LoVo (cell line): ENCODE data around the gene WDFY4.

Experiments used
- DNase-seq: peaks from one replicate; pipeline ENCODE4 v3.0.0-alpha.2; 2016; ENCODE audit warnings: low spot score

Gene WDFY4

DNA sequence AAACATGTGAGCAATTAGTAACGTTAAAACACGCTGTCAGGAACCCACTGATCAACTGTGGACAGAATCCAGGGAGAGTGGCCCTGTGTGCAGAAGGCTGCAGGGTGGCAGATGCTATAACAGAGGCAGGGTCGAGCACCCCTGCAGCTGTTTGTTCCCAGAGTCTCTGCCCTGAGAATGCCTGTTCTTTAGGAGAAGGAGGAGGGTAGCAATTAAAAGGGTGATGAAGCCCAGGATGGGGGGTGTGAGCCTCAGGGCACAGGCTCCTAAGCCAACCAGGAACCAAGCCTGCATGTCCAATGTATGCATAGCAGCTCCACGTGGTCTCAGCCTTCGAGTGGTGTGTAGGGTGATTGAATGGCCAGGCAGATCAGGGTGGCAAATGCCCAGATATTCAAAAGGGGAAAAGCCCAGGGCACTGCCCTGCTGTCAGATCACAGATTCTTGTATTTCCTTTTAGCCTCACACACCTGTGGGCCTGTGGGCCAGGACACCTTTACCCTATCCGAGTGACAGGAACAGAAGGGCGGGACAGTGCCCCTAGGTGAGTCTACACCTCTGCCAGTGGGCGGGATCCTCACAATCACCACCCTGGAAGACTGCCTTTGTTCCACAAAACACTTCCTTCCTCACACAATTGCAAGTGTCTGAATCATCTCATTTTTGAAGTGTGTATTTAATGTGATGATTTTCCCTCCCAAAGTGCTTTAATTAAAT is 7.3 kb downstream of the WDFY4 start:
- DNase-seq = no peak

DNA sequence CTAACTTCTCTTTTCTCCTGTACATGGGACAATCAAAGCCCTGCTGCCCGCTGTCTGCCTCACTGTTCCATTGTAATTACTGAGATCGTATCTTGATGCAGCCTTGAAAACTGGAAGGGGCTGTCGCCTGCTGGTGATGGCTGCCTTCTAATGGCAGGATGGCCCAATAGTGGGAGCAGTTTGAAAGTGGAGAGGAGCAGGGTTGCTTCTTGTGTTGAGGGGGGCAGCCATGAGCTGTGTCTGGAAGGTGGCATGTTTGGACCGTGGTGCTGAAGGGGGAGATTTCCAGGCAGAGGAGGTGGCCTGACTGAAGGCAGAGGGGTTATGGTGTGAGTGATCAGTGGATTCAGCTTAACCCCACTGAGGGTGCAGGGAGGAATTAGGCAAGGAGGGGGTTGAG is 8.1 kb downstream of the WDFY4 start:
- DNase-seq = no peak

DNA sequence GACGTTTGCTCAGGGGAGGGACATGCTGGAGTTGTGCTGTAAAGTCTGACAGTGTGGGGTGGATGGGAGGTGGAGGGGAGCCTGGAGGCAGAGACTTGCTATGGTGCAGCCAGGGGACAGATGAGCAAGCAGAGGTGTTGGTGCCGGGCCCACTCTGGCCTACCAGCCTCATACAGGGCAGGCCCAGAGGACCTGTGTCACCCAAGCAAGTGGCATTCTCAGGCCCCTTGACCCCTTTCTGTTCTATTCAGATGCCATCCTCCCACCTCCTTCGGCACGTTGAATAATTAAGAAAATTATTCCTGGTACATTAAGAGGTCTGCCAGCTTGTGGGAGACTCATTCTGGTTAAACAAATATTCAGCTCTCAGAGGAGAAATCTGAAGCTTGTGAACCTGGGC is 8.5 kb downstream of the WDFY4 start:
- DNase-seq = no peak

DNA sequence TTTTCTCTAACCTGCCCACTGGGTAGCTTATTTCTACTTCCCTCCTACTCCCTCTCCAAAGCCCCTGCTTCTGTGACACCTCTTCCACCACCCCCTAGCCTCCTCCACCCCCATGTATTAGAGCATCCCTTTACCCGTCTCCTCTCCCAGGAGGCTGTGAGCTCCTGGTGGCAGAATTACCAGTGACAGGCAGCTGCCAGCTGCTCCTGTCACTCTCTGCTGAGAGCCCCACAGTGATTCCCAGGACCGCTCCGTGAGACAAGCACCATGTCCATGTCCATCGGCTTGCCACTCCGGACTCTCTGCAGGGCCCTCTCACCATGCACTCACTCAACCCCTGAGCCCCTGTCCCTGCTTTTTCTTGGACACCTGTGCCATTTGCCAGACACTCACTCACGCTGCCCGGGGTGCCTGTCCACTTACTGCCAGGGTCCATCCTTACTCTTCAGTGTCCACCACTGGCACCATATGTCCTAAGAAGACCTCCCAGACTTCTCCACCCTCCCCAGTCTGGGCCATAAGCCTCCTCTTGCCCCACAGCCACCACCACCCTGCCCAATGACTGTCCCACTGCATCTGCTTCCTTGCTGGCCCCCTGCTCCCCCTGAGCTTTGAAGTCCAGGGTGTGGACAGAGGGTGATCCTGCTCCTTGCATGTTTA is 9.8 kb downstream of the WDFY4 start:
- DNase-seq = no peak

DNA sequence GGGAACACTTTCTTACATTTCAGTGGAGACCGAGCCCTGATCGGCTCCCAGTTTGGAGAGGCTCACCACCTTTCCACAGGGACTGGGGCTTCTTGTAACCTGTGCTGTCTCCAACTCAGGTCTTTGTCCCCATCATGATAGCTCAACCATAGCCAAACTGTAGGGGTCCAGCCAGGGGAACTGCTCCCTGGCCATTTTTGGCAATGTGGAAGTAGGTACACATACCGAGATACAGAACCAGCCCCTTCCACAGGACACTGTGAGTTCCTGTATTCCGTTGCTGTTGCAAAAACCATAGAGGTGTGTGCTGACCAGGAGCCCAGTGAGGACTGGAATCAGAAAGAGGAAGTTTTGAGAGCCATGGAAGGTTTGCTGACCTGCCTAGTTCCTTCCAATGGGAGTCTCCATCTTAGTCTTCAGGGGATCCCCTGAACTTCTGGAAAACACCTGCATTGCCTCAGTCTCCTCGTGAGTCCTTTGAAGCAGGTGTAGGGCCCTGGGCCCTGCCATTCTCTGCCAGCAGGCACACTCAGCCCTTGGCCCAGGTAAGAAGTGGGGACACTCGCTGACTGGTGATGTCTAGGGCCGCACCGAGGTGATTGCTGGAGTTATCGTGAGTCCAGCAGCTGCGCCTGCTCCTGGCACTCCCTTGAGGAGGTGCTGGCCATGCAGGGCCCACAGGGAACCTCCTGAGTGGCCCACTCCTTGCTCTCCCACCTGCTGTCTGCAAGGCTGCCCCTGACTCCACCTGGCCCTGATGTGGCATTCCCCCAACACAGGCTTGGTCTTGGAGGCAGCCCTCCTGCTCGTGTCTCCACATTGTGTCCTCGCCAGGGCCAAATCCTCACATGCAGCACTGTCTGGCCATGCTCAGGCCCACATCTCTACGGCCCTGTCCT is 11.2 kb downstream of the WDFY4 start:
- DNase-seq = no peak

DNA sequence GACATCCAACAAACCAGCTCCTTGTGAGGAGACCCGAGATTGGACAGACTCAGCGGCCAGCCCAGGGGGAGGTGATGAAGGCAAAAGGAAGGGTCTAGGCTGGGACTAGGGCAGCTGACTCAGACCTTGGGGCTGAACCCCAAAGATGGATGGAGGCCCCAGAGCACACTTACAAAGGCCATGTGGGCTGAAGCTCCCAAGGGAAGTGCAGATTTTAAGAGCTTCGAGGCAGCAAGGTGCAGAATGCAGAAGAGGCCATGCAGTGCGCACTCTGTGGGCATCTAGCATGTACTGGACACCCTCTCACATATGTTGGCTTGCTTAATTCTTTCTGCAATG is 11.8 kb downstream of the WDFY4 start:
- no peak for DNase-seq

DNA sequence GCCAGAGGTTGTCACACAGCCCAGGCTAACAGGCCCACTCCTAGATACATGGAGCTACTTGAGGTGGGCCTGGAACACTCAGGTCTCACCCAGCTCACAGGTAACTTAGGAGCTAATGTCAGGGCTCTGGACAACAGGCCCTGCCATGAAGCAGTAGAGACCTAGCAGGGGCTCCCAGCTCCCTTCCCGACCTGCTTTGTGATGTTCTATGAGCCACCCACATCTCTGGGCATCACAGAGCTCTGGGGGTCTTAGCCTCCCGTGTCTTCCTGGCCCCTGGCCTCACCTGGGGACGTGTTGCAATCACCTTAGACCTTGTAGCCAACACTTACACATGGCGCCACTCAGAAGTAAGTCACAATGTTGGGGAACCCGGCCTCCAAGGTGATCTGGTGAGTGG is 12.4 kb downstream of the WDFY4 start:
- DNase-seq = no peak

DNA sequence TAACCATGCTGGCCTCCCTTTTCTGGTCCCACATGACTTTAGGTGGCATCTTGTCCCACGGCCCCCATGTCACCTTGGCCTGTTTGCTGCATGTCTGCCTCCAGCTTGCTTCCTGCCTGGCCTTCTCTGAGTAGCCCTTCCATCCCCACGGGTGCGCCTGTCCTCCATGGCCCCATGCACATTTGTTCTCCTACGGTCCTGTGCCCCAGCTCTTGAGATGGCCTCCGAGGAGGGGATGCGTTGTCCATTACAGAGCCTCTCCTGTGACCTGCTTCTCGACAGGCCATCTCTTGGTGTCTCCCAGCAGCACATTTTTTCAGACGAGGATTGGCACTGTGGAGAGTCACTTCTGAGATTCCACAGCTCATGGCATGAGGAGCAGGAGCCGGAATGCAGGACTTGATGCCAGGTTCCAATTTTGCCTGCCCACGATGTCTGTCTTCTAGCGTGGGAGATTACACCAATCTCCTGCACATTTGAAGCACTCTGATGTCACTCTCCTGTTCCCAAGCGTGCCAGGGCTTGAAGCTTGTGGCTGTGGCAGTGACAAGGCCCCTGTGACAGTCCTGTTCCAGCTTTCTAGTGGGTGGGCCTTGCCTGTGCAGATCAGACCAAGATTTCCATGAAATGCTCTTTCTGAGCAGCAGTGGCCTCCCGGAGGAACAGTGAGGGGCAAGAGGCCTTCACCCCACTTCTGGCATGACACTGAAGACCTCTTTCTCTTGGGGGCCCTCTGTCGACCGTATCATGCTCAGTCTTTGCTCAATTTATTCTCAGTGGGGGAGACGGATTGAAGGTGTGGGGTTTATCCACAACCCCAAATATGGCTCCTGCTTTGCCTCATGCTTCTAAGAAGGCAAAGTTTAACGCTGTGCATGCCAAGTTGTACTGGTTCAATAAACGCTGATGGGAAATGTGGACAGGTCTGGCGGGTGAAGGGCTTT is 13.4 kb downstream of the WDFY4 start:
- no peak for DNase-seq

DNA sequence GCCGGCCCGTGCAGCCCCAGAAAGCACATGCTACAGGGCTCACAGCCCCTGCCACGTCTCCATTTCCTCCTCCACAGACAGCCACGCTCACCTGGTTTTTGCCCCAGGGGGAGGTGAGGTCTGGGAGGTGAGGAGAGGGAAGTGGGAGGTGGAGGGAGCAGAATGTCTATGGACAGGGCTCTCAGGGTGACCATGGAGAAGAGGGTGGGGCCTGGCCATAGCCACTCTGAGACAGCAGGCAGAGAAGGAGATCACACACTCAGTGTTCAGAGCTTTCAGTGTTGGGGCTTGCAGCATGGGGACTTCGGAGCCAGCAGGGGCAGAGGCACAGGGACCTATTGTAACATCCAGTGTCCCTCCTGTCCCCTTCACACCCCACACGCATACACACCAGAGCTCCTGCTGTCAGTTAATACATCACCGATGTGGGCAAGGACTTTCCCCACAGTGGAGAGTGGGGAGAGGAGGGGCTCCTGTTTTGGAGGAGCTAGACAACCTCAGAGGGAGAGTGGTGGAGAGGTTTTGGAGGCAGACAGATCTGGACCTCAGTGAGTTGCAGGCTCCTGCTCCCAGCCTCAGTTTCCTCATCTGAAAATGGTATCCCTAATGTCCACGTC is 14.4 kb downstream of the WDFY4 start:
- DNase-seq = no peak

DNA sequence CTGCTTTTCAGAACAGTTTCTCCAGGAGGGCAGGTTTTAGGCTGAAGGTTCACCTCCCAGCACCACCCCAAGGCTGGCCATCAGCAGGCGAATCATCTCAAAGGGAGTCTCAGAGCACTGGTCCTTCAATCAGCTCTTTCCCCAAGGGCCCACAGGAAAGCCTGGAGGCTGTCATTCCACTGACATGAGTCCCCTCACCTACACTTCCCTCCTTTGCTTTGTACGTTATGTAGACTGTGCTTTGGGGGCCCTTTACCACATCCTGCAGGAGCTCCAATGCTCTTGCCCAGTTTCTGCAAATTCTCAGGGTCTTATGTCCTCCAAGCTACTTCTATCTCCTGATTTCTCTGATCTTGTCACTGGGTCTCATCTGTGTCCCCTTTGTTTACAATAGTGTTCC is 15.4 kb downstream of the WDFY4 start:
- DNase-seq = no peak

DNA sequence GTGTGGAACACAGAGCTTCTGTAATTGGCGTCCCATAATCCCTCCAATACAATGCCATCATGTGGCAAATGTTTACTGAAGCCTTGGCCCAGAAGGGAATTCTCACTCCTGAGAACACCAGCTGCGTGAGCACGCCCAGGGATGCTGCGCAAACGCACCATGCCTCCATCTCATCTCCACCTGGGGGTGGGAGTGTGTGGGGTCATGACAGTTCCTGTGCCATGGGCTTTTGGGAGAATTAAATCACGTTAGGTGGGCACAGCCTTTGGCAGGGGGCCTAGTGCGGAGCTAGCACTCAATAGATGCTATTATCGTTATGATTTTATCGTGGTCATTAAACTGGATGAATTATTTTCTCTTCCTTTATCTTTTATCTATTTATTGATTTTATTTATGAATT is 15.8 kb downstream of the WDFY4 start:
- no peak for DNase-seq

DNA sequence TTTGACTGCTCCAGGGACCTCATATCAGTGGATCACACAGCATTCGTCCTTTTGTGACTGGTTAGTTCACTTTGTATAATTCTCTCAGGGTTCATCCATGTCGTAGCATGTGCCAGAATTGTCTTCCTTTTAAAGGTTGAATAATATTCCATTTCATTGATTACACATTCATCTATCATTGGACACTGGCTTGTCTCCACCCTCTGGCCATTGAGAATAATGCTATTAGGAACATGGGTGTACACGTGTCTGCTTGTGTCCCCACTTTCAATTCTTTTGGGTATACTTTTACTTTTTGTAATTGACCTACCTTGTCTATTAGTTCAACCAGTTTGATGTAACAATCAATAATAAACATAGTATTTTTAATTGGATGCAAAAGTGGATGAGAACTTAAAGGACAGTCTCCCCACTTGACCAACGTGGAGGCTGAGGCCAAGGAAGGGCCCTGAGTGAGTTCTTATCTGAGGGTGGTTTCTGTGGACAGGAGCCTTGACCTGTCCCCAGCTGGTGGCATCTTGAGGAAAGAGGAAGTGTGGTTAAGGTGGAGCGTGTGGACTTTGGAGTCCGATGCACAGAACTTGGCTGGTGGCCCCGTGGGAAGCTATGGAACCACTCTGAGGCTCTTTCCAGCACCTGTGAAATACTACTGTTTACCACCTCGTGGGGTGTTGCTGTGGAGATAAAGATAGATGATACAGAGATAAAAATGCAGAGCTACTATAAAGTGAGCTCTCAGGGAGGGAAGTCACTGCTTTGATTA is 16.6 kb downstream of the WDFY4 start:
- DNase-seq = peak; percentile 66

DNA sequence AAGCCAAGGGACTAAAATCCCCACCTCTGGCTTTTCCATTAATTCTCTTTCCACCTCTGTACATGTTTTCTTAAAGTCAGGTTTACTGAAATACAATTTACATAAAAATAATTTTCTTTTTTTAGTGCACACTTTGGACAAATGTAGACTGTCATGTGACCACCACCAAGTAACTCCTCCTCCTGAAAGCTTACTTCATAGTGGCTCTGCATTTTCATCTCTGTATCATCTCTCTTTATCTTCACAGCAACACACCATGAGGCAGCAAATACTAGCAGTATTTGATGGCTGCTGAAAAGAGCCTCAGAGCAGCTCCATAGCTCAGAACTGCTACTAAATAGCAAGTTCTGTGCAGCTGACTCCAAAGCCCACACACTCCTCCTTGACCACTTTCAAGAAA is 17.3 kb downstream of the WDFY4 start:
- DNase-seq = no peak

DNA sequence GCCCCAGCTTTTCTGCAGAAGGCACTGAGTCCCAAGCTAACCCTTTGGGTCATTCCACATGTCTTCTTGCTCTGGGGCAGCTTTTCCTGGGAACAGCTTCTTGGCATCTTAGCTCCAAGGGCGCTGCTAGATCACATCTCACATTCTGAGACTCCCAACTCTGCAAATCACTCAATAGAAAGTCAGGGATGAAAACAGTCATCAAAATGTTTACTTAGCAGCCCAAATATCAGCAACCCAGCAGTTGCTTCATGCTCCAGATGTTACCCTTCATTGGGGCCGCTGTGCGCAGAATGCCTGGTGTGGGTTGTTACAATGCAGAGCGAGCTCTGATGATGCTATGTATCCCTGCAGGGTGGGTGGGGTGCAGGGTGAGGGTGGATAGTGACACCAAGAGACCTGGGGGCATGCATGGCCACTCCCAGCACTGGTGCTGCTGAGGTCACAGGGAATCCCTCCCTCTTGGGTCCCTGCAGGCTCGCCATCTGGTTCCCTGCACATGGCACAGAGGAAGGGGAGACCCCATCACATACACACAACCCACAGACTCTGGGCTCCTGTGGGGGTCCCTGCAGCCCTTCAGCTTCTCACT is 19.0 kb downstream of the WDFY4 start:
- no peak for DNase-seq

DNA sequence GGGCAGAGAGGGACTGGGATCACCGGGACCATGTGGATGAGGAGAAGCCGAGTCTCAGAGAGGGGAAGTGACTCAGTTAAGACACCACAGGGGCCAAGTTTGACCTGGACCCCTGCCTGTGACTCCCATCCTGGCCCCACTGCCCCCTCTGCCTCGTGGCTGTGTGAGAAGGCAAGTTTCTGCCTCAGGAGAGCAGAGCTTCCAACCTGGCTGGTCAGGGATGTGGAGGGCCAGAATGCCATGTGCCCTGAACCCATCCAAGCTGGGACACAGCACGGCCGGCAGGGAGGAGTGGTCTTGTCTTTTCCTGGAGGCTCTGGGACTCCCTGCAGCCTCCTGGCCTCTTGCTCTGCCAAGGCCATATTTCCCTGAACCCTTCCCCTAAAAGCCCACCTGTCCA is 19.5 kb downstream of the WDFY4 start:
- DNase-seq = no peak

DNA sequence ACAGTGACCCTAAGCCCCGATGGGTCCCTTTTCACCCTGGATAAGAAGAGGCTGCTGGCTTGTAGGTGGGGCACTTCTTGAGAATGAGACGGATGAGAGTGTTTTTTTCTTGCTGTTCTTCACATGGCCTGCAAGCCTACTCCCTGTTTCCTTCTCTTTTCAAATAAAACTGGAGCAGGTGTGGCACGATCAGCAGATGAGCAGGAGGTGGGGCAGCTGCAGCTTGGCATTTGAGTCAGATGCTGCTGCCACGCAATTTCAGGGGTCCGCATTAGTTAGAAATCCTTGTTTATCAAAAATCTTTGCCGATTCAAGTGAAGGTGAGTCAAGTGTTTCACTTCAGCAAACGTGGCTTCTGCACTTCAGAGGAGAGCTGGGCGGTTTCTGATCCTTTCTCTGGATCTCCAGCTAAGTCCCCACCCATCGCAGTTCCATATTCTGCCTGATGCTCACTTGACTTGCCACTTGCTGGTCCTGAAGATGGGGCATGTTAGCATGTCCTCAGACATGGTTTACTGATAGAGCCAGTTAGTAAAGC is 20.8 kb downstream of the WDFY4 start:
- DNase-seq = no peak

DNA sequence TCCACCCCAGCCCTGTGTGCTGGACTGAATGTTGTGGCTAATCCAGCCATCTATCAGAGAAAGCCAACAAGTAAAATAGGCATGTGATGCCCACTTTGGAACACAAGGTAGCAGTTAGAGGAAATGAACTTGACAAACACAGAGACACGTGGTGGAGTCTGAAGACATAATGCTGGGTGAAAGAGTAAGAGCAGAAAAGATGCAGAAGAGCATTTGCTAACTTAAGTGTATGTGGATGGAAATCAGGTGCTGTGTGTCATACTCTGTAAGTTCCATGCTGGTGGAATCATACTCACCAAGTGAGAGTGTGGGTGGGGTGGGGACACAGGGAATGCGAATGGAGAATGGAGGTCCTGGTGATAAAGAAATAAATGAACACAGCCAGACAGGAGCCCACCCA is 22.8 kb downstream of the WDFY4 start:
- no peak for DNase-seq

DNA sequence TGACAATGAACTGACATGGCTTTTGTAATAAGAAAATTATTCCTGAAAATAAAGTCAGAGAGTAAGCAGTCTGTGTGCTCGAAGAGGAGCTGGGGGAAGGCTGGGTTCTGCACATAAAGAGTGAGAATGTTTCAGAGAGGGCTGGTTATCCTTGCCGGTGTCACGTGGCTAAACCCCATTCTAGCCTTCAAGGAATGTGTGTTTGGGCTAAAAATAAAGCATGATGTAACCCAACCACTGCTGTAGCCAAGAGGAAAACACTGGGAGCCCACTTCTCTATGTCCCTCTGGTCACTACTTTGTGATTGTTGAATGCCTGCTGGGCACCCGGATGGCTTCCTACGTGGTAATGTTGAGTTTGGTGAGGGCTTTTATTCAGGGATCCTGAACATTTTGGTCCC is 23.5 kb downstream of the WDFY4 start:
- no peak for DNase-seq

DNA sequence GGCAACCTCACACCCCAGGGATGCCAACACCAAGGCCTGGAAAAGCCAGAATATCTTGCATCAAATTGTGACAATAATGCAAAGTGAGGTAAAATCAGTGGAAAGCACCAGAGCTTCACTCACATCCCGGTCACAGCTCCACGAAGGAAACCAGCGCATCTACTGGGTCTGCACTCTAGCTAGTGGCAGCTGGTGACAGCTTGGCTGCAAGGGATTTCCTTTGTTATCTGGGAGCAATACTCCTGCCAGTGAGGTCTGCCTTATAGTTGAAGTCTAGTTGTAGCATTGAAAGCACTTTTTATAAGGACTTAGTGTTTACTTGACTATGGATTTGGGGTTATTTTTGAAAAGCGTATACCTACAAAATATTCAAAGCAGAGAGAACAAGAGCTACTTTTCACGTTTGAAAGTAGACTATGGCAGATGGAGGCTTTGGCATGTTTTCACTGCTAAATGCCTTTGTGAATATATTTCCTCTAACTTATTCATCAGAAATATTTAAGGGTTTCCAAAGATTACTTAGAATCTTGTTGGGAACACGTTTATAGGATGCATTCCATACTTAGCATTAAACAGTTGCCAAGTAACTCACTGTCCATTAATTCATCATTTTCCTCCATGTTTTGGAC is 26.1 kb downstream of the WDFY4 start:
- DNase-seq = no peak

DNA sequence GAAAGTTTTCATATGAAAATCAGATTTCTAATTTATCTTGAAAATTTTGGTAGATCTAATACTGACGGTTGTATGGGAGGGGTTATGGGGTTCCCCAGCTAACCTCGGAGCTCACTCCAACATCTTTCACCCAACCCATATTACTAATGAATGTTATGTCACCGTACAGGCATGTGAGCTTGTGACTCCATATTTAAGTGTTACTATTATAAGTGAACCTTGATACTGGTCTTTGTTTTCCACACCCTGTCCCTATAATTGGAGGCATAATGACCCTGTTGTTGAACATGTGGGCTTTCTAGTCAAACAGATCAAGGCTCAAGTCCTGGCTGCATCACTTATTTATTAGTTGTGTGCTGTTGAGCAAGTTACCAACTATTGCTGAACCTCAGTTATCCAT is 27.2 kb downstream of the WDFY4 start:
- no peak for DNase-seq
